Adipose tissue (tissue), 3 donors: Measurements from ENCODE around the gene LSAMP. TPM values are rescaled to one million over a fixed set of nuclear protein-coding genes. Genes with fewer than 3 reads are reported as not detected.
"Not testable (repeated sequence)": the region's sequence is repeated elsewhere in the genome, so short reads cannot be mapped to it uniquely, and the experiment has no call there.

Source experiments
- H3K27ac ChIP-seq: one replicate; pipeline ENCODE4 v1.5.1; 2013; ENCODE audit warnings: low read depth, low read length
- WGBS, 3 donors: extraction: QIAGEN DNeasy Blood & Tissue Kit; methylation state at CpG; one replicate each; pipeline ENCODE4 v1.1.7; 2013; 5-methylcytosine and 5-hydroxymethylcytosine counted together
- polyA plus RNA-seq, 3 donors: library from polyadenylated mRNA; stranded (reverse); fragments of 200-250 nt; gene quantifications; one replicate each; pipeline ENCODE4 v1.2.3, GENCODE V29; 2013
- donor health status: healthy with polysubstance abuse.
- donor health status: Bipolar disorder and iron deficiency.
- donor health status: healthy.

Gene LSAMP
- polyA plus RNA-seq, 3 donors, result 0.38 to 2.1 (median 1.4) TPM

DNA sequence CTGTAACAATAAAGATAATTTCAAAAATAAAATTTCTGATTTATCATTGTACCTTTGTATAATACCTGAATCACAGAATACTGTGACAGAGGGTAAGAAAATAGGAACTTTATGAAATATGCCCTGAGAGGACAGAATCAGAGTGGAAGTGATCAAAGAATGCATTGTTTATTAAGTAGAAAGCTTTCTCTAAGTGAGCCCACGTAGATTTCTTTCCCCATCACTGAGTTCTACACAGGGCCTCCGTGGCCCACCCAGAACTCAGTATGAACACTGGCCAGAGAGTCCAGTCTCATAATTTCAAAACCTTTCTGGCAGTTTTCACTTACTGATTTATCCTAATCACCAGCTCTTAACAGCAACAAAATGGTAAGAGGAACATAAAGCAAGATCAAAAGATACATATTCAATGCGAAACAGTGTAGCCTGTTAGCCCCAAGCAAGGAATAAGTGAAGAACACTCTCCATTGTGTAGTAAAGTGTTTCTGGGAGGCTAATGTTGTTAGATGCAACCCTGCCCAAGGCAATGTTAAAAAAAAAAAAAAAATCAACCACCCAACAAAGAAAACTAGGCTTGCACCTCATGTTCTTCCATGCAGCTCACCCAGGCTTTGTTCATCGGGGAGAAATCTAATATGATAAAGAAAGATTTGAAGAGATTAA is 341.3 kb downstream of the LSAMP start:
- 78 to 83% (median 82%) methylated on average over 4 of the region's 4 CpGs for WGBS, 3 donors

DNA sequence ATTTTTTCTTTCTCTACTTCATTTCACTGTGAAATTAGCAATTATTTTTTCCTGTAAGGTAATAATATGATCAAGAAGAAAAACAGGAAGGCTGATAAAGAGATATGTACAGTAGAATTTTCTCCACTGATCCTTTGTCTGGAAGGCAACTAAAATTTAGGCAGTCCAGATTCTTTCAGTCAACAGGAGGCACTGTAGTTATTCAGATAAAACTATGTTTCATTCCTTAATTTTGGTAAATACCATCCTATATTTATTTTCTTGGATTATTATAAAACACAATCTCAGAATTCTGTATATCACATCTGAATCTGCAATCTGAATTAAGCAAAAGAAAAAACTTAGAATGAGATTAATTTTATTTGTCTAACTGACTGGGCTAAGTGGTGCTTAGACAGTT is 343.2 kb downstream of the LSAMP start:
- H3K27ac ChIP-seq, result no peak overlapping the region

More for the DNA sequence above, 341.3 kb downstream of the LSAMP start:
- H3K27ac ChIP-seq, result no peak overlapping the region

GRCh38 chr3:116097226-116097625 is 348.1 kb downstream of the LSAMP start:
- 79 to 84% (median 80%) methylated on average over 2 of the region's 2 CpGs for WGBS, 3 donors
- no peak overlapping the region for H3K27ac ChIP-seq

GRCh38 chr3:116096631-116097030 is 348.7 kb downstream of the LSAMP start:
- H3K27ac ChIP-seq, result no peak overlapping the region
- WGBS, 3 donors, result 77 to 93% (median 91%) methylated on average over 2 of the region's 2 CpGs

- 46 to 75% (median 75%) methylated on average over 2 of the region's 2 CpGs for WGBS, 3 donors
- H3K27ac ChIP-seq, result no peak overlapping the region
Measured at GRCh38 chr3:116093374-116093773, 351.9 kb downstream of the LSAMP start.

GRCh38 chr3:116087426-116087825 is 357.9 kb downstream of the LSAMP start:
- H3K27ac ChIP-seq, result no peak overlapping the region
- WGBS, 3 donors, result 20 to 33% (median 33%) methylated on average over 1 of the region's 1 CpG

DNA sequence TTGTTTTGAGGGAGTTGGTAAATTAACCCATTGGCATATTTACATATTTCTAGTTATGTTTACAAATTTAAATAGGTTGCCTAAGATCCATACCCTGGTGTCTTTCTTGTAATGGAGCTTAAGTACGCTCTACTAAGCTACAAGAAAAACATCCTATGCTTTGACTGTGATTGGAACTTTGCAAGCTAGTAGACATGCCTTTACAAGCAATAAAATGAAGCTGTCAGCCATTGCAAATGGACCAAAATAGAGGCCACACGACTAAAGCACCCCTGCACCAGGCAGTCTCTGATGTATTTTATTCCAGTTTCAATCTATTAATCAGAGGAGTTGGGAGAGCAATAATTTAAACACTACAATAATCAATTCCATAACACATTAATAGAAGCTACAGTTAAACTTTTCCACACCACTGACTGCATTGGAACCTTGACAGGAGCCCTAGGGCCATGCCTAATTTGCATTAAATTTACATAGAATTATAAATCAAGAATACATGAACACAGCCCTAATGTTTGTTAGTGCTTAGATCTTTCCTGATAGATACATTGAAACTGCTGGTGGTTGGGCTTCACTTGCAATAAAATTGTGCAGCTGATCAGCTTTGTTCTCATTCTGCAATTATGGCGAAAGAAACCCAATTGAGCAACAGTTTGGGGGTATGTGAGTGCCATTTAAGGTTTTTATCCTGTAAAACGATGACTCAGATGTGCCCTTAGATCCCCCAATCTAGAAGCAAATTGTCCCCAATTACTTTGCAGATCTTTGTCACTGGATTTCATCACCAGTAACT is 360.1 kb downstream of the LSAMP start:
- WGBS, 3 donors, result 63 to 65% (median 65%) methylated on average over 4 of the region's 4 CpGs
- no peak overlapping the region for H3K27ac ChIP-seq

DNA sequence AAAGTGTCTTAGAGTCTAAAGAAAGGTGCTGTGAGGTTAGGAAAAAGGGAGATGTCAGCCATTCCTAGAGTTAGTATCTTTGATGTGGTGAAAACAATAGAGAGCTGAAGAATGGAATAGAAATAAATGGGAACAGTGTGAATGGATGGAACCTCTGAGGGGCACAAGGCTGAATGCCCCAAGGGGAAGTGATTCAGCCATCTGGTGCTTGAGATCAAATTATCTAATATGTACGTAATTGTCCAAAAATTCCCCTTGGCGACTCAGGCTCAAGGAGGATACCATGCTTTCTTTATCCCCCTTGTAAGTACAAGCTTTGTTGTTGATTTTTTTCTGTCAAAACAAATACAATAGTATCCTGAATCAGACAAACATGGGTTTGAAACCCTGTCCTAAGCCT is 361.6 kb downstream of the LSAMP start:
- no peak overlapping the region for H3K27ac ChIP-seq
- 74 to 87% (median 78%) methylated on average over 2 of the region's 2 CpGs for WGBS, 3 donors

- 86 to 87% (median 87%) methylated on average over 7 of the region's 7 CpGs for WGBS, 3 donors
- H3K27ac ChIP-seq, result no peak overlapping the region
Measured at GRCh38 chr3:116078561-116078960, 366.7 kb downstream of the LSAMP start.

DNA sequence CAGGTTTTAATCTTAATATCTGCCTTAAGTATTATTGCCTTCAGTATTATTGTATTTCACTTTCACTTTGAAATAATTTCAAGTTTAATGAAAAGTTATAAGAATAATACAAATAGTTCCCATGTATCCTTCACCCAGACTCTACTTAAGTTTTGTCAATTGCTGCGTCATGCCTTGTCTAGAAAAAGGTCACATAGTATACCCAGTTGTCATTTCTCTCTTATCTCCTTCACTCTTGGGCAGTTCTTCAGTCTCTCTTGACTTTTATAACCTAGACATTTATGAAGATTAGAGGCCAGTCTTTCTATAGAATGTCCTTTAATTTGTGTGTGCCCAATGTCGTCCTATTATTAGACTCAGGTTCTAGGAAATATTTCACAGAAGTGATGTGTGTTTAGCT is 367.7 kb downstream of the LSAMP start:
- WGBS, 3 donors, result 63 to 98% (median 94%) methylated on average over 2 of the region's 2 CpGs
- no peak overlapping the region for H3K27ac ChIP-seq

DNA sequence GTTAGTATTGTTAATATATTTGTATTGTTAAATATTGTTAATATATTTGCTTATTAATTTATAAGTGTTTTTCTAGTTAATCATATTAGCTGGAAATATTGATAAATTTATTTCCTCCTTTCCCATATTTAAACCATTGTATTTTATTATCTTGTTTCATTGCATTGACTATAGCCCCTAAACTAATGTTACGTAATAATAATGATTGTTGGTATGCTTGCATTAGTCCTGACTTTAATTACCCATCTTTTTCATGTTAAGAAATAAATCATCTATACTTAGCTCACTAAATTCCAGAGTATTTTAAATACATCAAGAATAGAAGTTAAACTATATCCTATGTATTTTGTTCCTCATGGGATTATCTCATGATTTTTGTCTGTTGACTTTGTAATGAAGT is 368.2 kb downstream of the LSAMP start:
- 90 to 97% (median 93%) methylated on average over 1 of the region's 1 CpG for WGBS, 3 donors

GRCh38 chr3:116070516-116071278 is 374.6 kb downstream of the LSAMP start:
- not testable (repeated sequence) for H3K27ac ChIP-seq
- 90 to 95% (median 93%) methylated on average over 8 of the region's 8 CpGs for WGBS, 3 donors

More for the DNA sequence above, 368.2 kb downstream of the LSAMP start:
- H3K27ac ChIP-seq, result no peak overlapping the region

- H3K27ac ChIP-seq, result no peak overlapping the region
- WGBS, 3 donors, result 50 to 72% (median 70%) methylated on average over 2 of the region's 2 CpGs
Measured at GRCh38 chr3:116070061-116070460, 375.2 kb downstream of the LSAMP start.

DNA sequence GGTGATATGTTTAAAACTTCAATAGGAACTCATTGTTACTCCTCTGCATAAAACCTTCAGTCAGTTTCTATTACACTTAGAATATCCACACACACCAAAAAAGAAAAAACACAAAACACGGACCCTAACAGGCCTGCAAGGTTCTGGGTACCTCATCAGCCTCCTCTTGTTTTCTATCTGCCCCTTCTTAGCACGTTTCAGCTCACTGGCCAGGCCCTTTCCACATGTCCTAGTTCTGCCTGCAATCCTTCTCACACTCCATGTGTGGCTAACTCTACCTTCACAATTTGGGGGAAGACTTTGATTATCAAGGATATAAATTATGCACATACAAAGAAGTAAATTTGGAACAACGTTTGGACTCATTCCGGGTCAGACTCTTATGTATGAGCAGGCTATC is 376.3 kb downstream of the LSAMP start:
- 58 to 62% (median 60%) methylated on average over 4 of the region's 4 CpGs for WGBS, 3 donors
- H3K27ac ChIP-seq, result no peak overlapping the region

GRCh38 chr3:116067326-116067725 is 378.0 kb downstream of the LSAMP start:
- 51 to 86% (median 75%) methylated on average over 4 of the region's 4 CpGs for WGBS, 3 donors

GRCh38 chr3:116065501-116065900 is 379.8 kb downstream of the LSAMP start:
- 19 to 59% (median 46%) methylated on average over 1 of the region's 1 CpG for WGBS, 3 donors
- no peak overlapping the region for H3K27ac ChIP-seq

More at GRCh38 chr3:116067326-116067725, 378.0 kb downstream of the LSAMP start:
- no peak overlapping the region for H3K27ac ChIP-seq

GRCh38 chr3:116064646-116065045 is 380.6 kb downstream of the LSAMP start:
- 59 to 91% (median 88%) methylated on average over 1 of the region's 1 CpG for WGBS, 3 donors
- H3K27ac ChIP-seq, result no peak overlapping the region

- no peak overlapping the region for H3K27ac ChIP-seq
- WGBS, 3 donors, result 61 to 73% (median 72%) methylated on average over 2 of the region's 2 CpGs
Measured at GRCh38 chr3:116059421-116060096, 385.7 kb downstream of the LSAMP start.

- H3K27ac ChIP-seq, result no peak overlapping the region
- WGBS, 3 donors, result 80 to 85% (median 82%) methylated on average over 2 of the region's 2 CpGs
Measured at GRCh38 chr3:116058844-116059243, 386.4 kb downstream of the LSAMP start.
